ENCODE measurements around the gene MCFD2. TPM values are rescaled to one million over a fixed set of nuclear protein-coding genes. Genes with fewer than 3 reads are reported as not detected.

MCFD2 gene
- total RNA-seq, 4 donors from 2014 or later, result 44.8 to 141 (median 107) TPM

DNA sequence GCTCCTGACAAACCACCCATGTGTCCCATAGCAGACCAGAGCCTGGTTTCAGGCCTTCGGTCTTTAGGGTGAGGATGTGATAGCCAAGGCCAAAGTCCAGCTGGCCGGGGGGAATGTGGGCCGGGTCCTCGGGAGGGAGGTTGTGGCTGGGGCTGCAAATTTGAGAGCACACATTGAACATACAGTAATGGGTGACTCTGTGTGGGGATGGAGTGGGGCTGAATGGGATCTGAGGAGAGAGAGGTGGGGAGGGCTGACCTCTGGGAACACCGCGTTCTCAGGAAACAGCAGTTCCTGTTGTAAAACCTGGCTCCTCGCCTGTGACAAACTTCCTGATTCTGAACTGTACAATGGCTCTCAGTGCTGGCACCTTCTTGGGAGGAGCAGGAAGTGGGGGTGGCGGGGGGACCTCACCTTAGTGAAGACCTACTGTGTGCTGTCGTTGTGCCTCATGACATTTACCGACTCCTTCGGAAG, 48.8 kb downstream of the MCFD2 start:
- DNase-seq, result peak; percentile 59 to 80
- no peaks in the 10 kb centered on the region for H3K9me3 ChIP-seq
- peak overlapping the region; percentile 57 to 58 for H3K27ac ChIP-seq
- H3K4me3 ChIP-seq, result no peak overlapping the region
- intact Hi-C loops (cut with DNase I; ENCODE audit: low total_unique reads), result no loop called here
- no peaks in the 10 kb centered on the region for H3K27me3 ChIP-seq
- TF ChIP-seq POLR2A (IDR thresholded peaks at IDR 0.05), result no peak
- no peaks in the 10 kb centered on the region for H3K36me3 ChIP-seq
- no peaks in the 10 kb centered on the region for H3K4me1 ChIP-seq

DNA sequence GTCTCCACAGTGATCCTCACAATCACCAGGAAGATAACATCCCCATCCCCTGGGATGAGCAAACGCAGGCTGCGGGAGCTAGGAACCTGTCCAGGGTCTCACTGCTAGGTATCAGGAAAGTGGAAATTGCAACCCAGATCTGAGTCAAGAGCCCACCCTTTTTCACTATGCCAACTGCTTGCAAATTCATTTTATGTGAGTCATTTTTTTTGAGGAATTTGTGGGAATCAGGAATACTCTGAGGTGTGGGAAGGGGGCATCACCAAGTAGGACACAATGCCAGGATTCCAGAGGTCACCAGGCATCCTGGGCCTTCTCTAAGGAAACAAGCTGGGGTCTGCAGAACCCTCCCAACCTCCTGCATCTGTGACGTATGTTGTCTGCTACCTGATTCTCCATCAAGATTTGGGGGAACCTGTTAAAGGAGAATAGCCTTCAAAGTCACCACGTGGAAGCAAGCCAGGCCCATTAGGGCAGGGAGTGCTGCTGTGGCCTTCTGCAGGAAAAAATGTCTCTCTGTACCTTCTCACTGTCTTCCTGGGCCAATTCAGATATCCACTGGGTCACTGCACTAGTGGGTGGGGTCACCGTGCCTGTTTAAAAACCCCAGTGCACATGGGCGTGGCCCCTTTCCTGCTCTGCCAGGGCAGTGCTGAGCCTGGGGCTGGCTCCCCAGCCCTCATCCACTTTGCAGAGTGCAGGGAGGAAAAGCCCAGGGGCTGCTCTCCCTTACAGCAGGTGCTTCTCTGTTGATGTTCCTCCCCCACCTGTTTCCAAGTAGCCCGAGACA, 50.2 kb downstream of the MCFD2 start:
- H3K36me3 ChIP-seq, result no peaks in the 10 kb centered on the region
- H3K27ac ChIP-seq, result no peak overlapping the region
- H3K27me3 ChIP-seq, result no peaks in the 10 kb centered on the region
- TF ChIP-seq, protein P1, sequence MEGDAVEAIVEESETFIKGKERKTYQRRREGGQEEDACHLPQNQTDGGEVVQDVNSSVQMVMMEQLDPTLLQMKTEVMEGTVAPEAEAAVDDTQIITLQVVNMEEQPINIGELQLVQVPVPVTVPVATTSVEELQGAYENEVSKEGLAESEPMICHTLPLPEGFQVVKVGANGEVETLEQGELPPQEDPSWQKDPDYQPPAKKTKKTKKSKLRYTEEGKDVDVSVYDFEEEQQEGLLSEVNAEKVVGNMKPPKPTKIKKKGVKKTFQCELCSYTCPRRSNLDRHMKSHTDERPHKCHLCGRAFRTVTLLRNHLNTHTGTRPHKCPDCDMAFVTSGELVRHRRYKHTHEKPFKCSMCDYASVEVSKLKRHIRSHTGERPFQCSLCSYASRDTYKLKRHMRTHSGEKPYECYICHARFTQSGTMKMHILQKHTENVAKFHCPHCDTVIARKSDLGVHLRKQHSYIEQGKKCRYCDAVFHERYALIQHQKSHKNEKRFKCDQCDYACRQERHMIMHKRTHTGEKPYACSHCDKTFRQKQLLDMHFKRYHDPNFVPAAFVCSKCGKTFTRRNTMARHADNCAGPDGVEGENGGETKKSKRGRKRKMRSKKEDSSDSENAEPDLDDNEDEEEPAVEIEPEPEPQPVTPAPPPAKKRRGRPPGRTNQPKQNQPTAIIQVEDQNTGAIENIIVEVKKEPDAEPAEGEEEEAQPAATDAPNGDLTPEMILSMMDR (IDR thresholded peaks at IDR 0.05), result no peak
- TF ChIP-seq POLR2A (IDR thresholded peaks at IDR 0.05), result no peak
- no peak overlapping the region for H3K4me3 ChIP-seq
- no peaks in the 10 kb centered on the region for H3K9me3 ChIP-seq
- no peak for DNase-seq
- H3K4me1 ChIP-seq, result no peaks in the 10 kb centered on the region
- intact Hi-C loops (cut with DNase I; ENCODE audit: low total_unique reads), result no loop called here

DNA sequence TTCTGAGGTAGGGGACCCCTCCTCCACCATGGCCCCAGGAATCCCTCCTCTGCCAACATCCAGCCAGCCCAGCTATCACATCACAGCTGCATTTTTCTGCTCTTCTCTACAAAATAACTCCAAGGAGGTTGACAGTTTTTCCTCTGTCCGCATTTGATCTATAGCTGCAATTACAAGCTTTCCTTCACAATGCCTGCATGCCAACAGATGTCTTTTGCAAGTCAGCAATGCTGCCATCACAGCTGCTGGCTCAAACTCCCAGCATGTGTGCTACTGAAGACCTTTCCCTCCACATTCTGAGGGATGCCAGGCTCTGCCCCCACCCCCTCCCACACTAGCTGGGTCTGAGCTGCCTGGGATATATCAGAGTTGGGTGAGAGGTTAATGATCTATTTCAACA, 51.7 kb downstream of the MCFD2 start:
- H3K27me3 ChIP-seq, result no peaks in the 10 kb centered on the region
- intact Hi-C loops (cut with DNase I; ENCODE audit: low total_unique reads), result no loop called here
- no peaks in the 10 kb centered on the region for H3K9me3 ChIP-seq
- H3K27ac ChIP-seq, result no peak overlapping the region
- no peak overlapping the region for H3K4me3 ChIP-seq
- TF ChIP-seq, protein P1 (IDR thresholded peaks at IDR 0.05), result no peak
- no peak for TF ChIP-seq POLR2A (IDR thresholded peaks at IDR 0.05)
- no peaks in the 10 kb centered on the region for H3K4me1 ChIP-seq
- DNase-seq, result no peak
- H3K36me3 ChIP-seq, result no peaks in the 10 kb centered on the region

DNA sequence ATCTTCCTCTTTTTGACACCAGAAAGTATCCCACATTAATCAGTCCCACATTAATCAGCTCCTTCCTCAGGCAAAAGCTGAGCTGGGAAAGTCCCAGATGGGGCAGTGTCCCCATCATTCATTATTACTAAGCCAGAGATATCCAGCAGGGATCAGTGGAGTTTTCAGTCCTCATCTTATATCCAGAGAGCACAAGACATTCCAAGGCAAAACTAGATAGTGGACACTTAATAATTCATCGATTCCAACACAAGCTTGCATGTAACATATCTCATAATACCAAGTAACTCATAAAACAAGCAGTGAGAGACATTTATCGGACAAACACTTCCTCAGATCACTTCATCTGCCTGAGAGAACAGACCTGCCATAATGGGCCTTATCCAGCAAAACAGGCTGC, 53.1 kb downstream of the MCFD2 start:
- Histone ChIP-seq H3K27me3 (no peaks in the 10 kb centered on the region), H3K4me3 (no peak overlapping the region), H3K27ac (peak overlapping the region; percentile 5 to 22), H3K36me3 (no peaks in the 10 kb centered on the region), H3K9me3 (no peaks in the 10 kb centered on the region), H3K4me1 (peaks cover 9% of the 10 kb centered on the region in 2 donors)
- no peak for DNase-seq
- intact Hi-C loops (cut with DNase I; ENCODE audit: low total_unique reads), result no loop called here
- TF ChIP-seq, protein P1 (IDR thresholded peaks at IDR 0.05), result no peak
- no peak for TF ChIP-seq POLR2A (IDR thresholded peaks at IDR 0.05)

DNA sequence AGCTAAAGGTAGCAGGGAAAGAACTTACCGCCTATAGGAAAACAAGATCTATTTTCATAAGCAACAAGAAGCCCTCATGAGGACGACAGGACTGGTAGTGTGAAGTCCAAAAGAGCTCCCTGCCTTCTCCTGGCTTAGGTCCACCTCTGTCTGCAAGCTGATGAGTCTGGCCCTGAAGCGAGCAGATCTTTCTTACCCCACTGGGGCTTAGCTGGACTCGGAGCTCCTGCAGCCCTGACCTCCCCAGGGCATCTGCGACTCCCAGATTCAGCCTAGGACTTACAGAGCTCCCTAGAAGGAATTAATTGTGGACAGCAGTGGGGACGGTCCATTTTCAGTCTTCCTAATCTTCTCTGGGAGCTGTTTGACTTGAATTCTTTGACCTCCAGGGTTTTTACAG, 53.7 kb downstream of the MCFD2 start:
- Histone ChIP-seq H3K27ac (peak overlapping the region; percentile 5 to 22), H3K4me1 (peaks cover 9% of the 10 kb centered on the region in 2 donors), H3K4me3 (no peak overlapping the region), H3K9me3 (no peaks in the 10 kb centered on the region), H3K36me3 (no peaks in the 10 kb centered on the region), H3K27me3 (no peaks in the 10 kb centered on the region)
- TF ChIP-seq, protein P1 (IDR thresholded peaks at IDR 0.05), result no peak
- no peak for TF ChIP-seq POLR2A (IDR thresholded peaks at IDR 0.05)
- no peak for DNase-seq
- intact Hi-C loops (cut with DNase I; ENCODE audit: low total_unique reads), result no loop called here
